Dendritic cell treated with granulocyte-macrophage colony-stimulating factor and Interleukin-4, amounts not matched to agents 40 ng/mL and 50 ng/mL, for 4 days (primary cell): Measurements from ENCODE around the gene CEP44.

Source experiments
- H3K27ac Mint-ChIP-seq: one replicate; pipeline ENCODE4 v1.8.0; 2022; ENCODE audit warnings: mild to moderate bottlenecking, mixed read lengths
- H3K27me3 Mint-ChIP-seq: one replicate; pipeline ENCODE4 v1.8.0; 2022; ENCODE audit warnings: mild to moderate bottlenecking, mixed read lengths
- H3K36me3 Mint-ChIP-seq: one replicate; pipeline ENCODE4 v1.8.0; 2022; ENCODE audit warnings: low read depth, mixed read lengths
- H3K4me1 Mint-ChIP-seq: one replicate; pipeline ENCODE4 v1.8.0; 2022; ENCODE audit warnings: low read depth, mixed read lengths
- H3K4me3 Mint-ChIP-seq: one replicate; pipeline ENCODE4 v1.8.0; 2022; ENCODE audit warnings: mild to moderate bottlenecking, moderate library complexity, mixed read lengths
- H3K9me3 Mint-ChIP-seq: one replicate; pipeline ENCODE4 v1.8.0; 2022; ENCODE audit warnings: mixed read lengths
- intact Hi-C: fragments of 100-400 bp; cut with micrococcal nuclease; formaldehyde crosslinking; loops from one replicate; pipeline ENCODE4 v1.15.0; 2022

The CEP44 gene

GRCh38 chr4:174318829-174319764, 35.4 kb downstream of the CEP44 start:
- H3K9me3 Mint-ChIP-seq: no peaks in the 10 kb centered on the region
- no peaks in the 10 kb centered on the region for H3K27me3 Mint-ChIP-seq
- H3K36me3 Mint-ChIP-seq: peaks cover 15% of the 10 kb centered on the region
- intact Hi-C loops: loop anchor here (1.0 to 10.0 kb wide), 4 partner anchors 97 to 487 kb away; no protein-coding TSS in a partner anchor
- H3K27ac Mint-ChIP-seq: no peak overlapping the region
- H3K4me1 Mint-ChIP-seq: peaks cover 8% of the 10 kb centered on the region
- no peak overlapping the region for H3K4me3 Mint-ChIP-seq

DNA sequence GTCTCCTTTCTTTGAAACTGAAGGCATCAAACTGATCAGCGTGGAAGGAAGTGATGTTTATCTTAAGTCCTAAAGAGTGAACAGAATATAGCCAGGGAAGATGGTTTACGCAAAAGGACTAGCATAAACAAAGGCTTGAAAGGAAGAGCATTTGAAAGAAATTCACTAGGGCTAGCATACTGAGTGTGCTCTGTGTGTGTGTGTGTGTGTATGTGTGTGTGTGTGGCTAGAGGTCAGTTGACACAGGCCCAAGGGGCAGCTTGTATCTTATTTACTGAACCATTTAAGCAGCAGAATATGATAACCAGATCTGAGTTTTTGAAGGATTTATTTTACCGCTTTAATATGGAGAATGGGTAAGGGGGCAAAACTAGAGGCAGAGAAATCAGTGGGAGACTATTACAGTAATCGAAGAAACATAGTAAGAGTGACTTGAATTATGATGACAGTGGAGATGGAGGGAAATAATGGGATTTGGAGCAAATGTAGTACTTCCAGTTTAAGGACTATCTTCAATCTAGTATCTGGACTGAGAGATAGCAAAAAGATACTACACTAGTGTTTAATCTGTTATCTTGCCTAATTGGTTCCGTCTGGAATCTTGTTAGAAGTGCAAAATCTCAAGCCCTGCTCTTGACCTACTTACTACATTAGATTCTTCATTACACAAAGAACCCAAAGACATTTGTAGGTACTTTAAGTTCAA, 36.9 kb downstream of the CEP44 start:
- Mint-ChIP-seq H3K27ac (no peak overlapping the region), H3K36me3 (peaks cover 15% of the 10 kb centered on the region), H3K9me3 (no peaks in the 10 kb centered on the region), H3K4me1 (no peaks in the 10 kb centered on the region), H3K4me3 (no peak overlapping the region), H3K27me3 (no peaks in the 10 kb centered on the region)
- intact Hi-C loops: no loop called here

- H3K9me3 Mint-ChIP-seq: no peaks in the 10 kb centered on the region
- H3K4me3 Mint-ChIP-seq: no peak overlapping the region
- intact Hi-C loops: no loop called here
- H3K27ac Mint-ChIP-seq: no peak overlapping the region
- peaks cover 9% of the 10 kb centered on the region for H3K36me3 Mint-ChIP-seq
- H3K27me3 Mint-ChIP-seq: no peaks in the 10 kb centered on the region
- no peaks in the 10 kb centered on the region for H3K4me1 Mint-ChIP-seq
These were observed 40.5 kb downstream of the CEP44 start for GRCh38 chr4:174324236-174324635.

DNA sequence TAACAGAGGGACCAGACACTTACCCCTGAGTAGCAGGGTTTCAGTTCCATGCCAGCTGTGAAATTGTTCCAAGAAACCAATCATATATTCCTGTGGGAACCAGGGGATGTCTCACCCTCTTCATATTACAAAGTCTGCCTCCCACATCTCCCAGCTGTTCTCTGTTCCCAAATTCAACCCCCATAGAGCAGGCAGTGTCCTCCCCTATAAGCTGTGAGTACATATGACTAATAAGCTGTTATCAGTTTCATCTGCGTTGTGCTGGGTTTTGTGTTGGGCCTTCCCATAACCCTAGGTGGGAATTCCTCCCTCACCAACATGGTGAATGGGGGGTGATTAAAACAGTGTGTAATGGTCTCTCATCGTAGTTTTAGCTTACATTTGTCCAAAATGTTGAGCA, 41.0 kb downstream of the CEP44 start:
- H3K36me3 Mint-ChIP-seq: peaks cover 9% of the 10 kb centered on the region
- H3K27me3 Mint-ChIP-seq: no peaks in the 10 kb centered on the region
- H3K4me1 Mint-ChIP-seq: no peaks in the 10 kb centered on the region
- no peak overlapping the region for H3K4me3 Mint-ChIP-seq
- intact Hi-C loops: no loop called here
- no peak overlapping the region for H3K27ac Mint-ChIP-seq
- no peaks in the 10 kb centered on the region for H3K9me3 Mint-ChIP-seq

DNA sequence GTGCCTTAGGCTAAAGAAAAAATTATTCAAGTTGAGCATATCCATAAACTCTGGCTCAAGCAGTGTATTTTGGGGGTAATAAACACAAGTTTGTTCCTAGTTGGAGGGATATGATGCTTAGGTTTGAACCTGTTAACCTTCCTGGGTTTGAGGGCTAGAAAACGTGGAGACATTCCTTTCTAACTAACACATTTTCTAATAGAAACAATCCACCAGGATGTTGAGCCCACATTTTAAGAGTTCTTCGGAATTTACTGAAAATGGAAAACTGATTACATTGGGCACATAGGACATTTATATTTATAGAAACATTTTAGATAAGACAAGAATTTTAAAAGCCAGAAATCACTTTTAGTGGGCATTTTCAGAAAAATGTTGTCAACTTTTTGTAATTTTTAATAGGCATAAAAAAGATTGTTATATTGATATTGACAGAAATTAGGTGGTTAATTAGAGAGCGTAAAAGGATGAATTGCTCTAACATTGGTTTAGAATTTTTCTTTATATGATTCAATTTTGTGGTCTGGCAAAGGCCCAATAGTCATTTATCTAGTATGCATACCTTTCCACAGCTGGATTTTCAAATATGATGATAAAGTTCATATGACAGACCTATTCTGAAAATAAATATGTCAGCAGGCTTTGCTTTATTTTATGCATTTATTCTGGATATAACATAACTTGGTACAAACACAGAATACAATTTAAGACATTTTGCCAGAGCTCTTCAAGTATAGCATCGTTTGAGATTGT, 49.2 kb downstream of the CEP44 start:
- no peak overlapping the region for H3K27ac Mint-ChIP-seq
- intact Hi-C loops: no loop called here
- H3K4me1 Mint-ChIP-seq: no peaks in the 10 kb centered on the region
- no peaks in the 10 kb centered on the region for H3K36me3 Mint-ChIP-seq
- no peak overlapping the region for H3K4me3 Mint-ChIP-seq
- H3K27me3 Mint-ChIP-seq: no peaks in the 10 kb centered on the region
- no peaks in the 10 kb centered on the region for H3K9me3 Mint-ChIP-seq

GRCh38 chr4:174334628-174335027, 50.9 kb downstream of the CEP44 start:
- intact Hi-C loops: no loop called here

DNA sequence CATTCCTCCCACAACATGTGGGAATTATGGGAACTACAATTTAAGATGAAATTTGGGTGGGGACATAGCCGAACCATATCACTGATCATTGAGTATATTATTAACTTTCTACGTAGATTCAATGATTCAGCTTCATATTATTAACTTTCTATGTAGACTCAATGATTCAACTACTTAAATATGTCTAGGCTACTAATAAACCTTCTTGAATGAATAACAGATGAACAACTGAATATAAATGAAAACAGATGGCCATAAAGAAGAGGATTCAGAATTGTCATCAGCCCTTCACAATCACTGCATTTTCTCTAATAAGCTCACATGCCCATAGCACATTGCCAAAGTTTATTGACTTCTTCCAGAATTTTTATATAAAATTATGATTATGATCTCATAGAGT, 57.0 kb downstream of the CEP44 start:
- H3K27ac Mint-ChIP-seq: no peak overlapping the region
- H3K9me3 Mint-ChIP-seq: no peaks in the 10 kb centered on the region
- intact Hi-C loops: no loop called here
- H3K4me1 Mint-ChIP-seq: no peaks in the 10 kb centered on the region
- no peaks in the 10 kb centered on the region for H3K36me3 Mint-ChIP-seq
- no peaks in the 10 kb centered on the region for H3K27me3 Mint-ChIP-seq
- H3K4me3 Mint-ChIP-seq: no peak overlapping the region

More at GRCh38 chr4:174334628-174335027, 50.9 kb downstream of the CEP44 start:
- Mint-ChIP-seq H3K27me3 (no peaks in the 10 kb centered on the region), H3K4me1 (no peaks in the 10 kb centered on the region), H3K27ac (no peak overlapping the region), H3K9me3 (no peaks in the 10 kb centered on the region), H3K4me3 (no peak overlapping the region), H3K36me3 (no peaks in the 10 kb centered on the region)

- H3K36me3 Mint-ChIP-seq: no peaks in the 10 kb centered on the region
These were observed 65.4 kb downstream of the CEP44 start for GRCh38 chr4:174349156-174349555.

GRCh38 chr4:174352061-174352819, 68.5 kb downstream of the CEP44 start:
- intact Hi-C loops: no loop called here
- Mint-ChIP-seq H3K27ac (no peak overlapping the region), H3K9me3 (peaks cover 4% of the 10 kb centered on the region), H3K4me1 (peaks cover 5% of the 10 kb centered on the region), H3K27me3 (no peaks in the 10 kb centered on the region), H3K36me3 (no peaks in the 10 kb centered on the region), H3K4me3 (no peak overlapping the region)

More at GRCh38 chr4:174349156-174349555, 65.4 kb downstream of the CEP44 start:
- no peaks in the 10 kb centered on the region for H3K27me3 Mint-ChIP-seq
- peaks cover 8% of the 10 kb centered on the region for H3K9me3 Mint-ChIP-seq
- intact Hi-C loops: no loop called here
- no peak overlapping the region for H3K4me3 Mint-ChIP-seq
- H3K4me1 Mint-ChIP-seq: no peaks in the 10 kb centered on the region
- no peak overlapping the region for H3K27ac Mint-ChIP-seq

DNA sequence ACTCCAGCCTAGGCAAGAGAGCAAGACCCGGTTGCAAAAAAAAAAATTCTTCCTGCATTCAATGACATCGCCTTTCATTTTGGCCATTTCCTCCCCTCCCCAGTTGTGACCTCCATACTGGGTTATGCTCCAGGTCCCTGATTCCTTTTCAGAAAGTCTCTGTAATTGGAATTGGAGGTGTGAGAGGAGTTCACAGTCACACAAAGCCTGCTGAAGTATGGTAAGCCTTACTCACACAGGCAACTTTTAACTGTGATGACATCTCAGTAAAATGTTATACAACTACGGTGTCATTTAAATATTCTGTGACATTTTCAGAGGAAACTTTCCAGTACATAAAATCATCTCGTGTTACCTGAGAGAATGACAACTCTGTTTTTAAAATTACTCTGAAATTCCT, 73.6 kb downstream of the CEP44 start:
- H3K36me3 Mint-ChIP-seq: no peaks in the 10 kb centered on the region
- no peak overlapping the region for H3K27ac Mint-ChIP-seq
- H3K4me3 Mint-ChIP-seq: no peak overlapping the region
- no peaks in the 10 kb centered on the region for H3K9me3 Mint-ChIP-seq
- no peaks in the 10 kb centered on the region for H3K27me3 Mint-ChIP-seq
- intact Hi-C loops: loop anchor here (2.0 kb wide), 1 partner anchor 73 kb away; no protein-coding TSS in a partner anchor
- peaks cover 5% of the 10 kb centered on the region for H3K4me1 Mint-ChIP-seq

- peaks cover 5% of the 10 kb centered on the region for H3K4me1 Mint-ChIP-seq
- no peaks in the 10 kb centered on the region for H3K9me3 Mint-ChIP-seq
- no peaks in the 10 kb centered on the region for H3K27me3 Mint-ChIP-seq
- no peak overlapping the region for H3K27ac Mint-ChIP-seq
- H3K4me3 Mint-ChIP-seq: no peak overlapping the region
- intact Hi-C loops: no loop called here
- no peaks in the 10 kb centered on the region for H3K36me3 Mint-ChIP-seq
These were observed 74.7 kb downstream of the CEP44 start for GRCh38 chr4:174358410-174358809.

DNA sequence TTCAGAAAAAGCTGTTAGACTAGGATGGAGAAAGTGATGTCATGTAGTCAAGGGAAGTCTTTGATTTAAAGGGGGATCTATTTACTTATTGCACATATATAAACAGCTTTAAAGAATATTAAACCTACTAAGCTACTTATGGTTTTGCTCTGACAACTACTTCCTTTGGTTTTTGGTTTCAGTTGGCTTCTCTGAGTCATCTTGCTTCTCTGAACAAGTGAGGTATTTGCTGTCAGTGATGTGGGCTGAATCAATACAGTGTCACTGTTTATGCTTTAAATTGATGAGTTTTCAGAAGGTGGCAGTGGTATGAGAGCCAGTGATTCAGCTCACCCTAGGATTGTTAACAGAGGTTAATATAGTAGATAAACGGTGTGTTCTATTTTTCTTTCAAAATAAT, 75.1 kb downstream of the CEP44 start:
- Mint-ChIP-seq H3K36me3 (no peaks in the 10 kb centered on the region), H3K27me3 (no peaks in the 10 kb centered on the region), H3K27ac (no peak overlapping the region), H3K9me3 (no peaks in the 10 kb centered on the region), H3K4me3 (no peak overlapping the region), H3K4me1 (peaks cover 5% of the 10 kb centered on the region)
- intact Hi-C loops: no loop called here

- Mint-ChIP-seq H3K4me1 (no peaks in the 10 kb centered on the region), H3K27ac (no peak overlapping the region), H3K9me3 (no peaks in the 10 kb centered on the region), H3K4me3 (no peak overlapping the region), H3K27me3 (no peaks in the 10 kb centered on the region), H3K36me3 (no peaks in the 10 kb centered on the region)
- intact Hi-C loops: no loop called here
These were observed 78.6 kb downstream of the CEP44 start for GRCh38 chr4:174362340-174362739.
